Measurements from ENCODE around the gene GIMAP5.
"Not testable (repeated sequence)": the region's sequence is repeated elsewhere in the genome, so short reads cannot be mapped to it uniquely, and the experiment has no call there.

The GIMAP5 gene

DNA sequence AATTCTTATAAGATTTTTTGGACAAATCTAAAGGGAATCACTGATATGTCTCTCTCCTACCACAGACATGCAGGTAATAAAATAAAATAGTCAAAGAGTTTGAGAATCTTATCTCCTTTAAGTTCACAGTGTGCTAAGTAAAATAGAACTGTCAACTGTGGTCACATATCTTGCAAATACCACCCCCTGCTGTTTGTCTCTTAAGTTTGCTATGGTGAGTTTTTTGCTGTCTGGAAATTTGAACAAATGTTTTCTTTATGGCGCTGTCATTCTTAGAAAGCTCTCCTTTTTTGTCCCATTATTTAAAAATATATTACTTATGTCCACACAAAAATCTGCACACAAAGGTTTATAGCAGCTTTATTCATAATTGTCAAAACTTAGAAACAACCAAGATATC, 19.6 kb downstream of the GIMAP5 start:
- peak overlapping the region; percentile 79; the same call in 1 of the 2 replicates for H3K4me2 ChIP-seq
- no peaks in the 10 kb centered on the region for H3K27me3 ChIP-seq
- H3K9me3 ChIP-seq: peaks cover 7% of the 10 kb centered on the region; the same call in 1 of the 2 replicates
- peaks cover 28% of the 10 kb centered on the region for H3K4me1 ChIP-seq
- H3K4me3 ChIP-seq: no peak overlapping the region
- H3K27ac ChIP-seq: no peak overlapping the region
- no peaks in the 10 kb centered on the region for H4K20me1 ChIP-seq
- TF ChIP-seq Cebpa-rat (IDR thresholded peaks at IDR 0.05): no peak
- no peaks in the 10 kb centered on the region for H3K36me3 ChIP-seq
- H3K9ac ChIP-seq: no peak overlapping the region

DNA sequence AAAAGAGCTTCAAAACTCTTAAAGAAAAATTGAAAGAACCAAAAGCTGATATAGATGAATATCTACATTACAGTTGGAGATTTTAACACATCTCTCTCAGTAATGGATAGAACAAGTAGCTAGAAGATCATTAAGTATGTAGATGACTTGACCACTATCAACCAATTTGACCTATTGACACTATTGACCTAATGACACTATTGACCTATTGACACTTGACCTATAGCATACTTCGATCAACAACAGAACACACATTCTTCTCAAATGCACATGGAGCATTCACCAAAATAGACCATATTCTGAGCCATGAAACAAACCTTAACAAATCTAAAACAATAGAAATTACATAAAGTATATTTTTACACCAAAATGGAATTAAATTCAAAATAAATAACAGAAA, 22.3 kb downstream of the GIMAP5 start:
- H3K4me2 ChIP-seq: no peak overlapping the region
- H3K27me3 ChIP-seq: no peaks in the 10 kb centered on the region
- TF ChIP-seq Cebpa-rat (IDR thresholded peaks at IDR 0.05): no peak
- peaks cover 23% of the 10 kb centered on the region for H3K4me1 ChIP-seq
- H4K20me1 ChIP-seq: no peaks in the 10 kb centered on the region
- H3K27ac ChIP-seq: no peak overlapping the region
- H3K4me3 ChIP-seq: no peak overlapping the region
- peaks cover 7% of the 10 kb centered on the region; the same call in 1 of the 2 replicates for H3K9me3 ChIP-seq
- H3K9ac ChIP-seq: no peak overlapping the region
- no peaks in the 10 kb centered on the region for H3K36me3 ChIP-seq

DNA sequence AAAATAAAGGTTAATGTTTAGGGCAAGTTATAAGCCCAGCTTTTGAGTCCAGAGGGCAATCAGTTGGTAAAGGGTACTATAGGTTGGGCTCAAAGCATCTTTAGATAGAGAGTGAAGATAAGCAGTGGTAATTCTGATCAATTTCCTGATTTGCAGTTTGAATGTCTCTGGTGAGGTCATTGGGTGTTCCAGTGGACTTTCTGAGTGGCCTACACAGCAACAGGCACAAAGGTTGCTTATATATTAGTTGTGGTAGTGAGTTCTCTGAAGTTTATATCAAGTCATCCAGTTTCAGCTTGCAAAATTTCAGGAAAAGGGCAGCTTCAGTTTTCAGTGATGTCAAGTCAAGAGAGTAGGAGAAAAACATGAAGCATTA, 29.1 kb downstream of the GIMAP5 start:
- Histone ChIP-seq H3K9ac (no peak overlapping the region), H3K4me3 (no peak overlapping the region), H3K27ac (no peak overlapping the region), H3K4me2 (no peak overlapping the region), H4K20me1 (no peaks in the 10 kb centered on the region), H3K27me3 (no peaks in the 10 kb centered on the region), H3K9me3 (peaks cover 3% of the 10 kb centered on the region; the same call in 1 of the 2 replicates), H3K4me1 (no peaks in the 10 kb centered on the region), H3K36me3 (no peaks in the 10 kb centered on the region)
- no peak for TF ChIP-seq Cebpa-rat (IDR thresholded peaks at IDR 0.05)

DNA sequence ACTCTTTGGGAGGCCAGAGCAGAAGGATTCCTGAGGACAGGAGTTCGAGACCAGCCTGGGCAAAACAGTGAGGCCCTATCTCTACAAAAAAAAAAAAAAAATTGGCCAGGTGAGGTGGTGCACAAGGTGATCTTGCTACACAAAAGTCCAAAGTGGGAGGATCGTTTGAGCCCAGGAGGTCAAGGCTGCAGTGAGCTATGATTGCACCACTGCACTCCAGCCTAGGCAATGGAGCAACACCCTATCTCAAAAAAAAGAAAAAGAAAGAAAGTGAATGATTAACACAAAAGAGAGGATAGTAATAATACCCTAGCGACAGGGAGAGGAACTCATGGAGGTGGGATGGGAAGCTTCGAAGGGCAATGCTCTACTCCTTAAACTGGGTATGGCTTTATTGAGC, 32.5 kb downstream of the GIMAP5 start:
- Histone ChIP-seq H3K9me3 (peaks cover 5% of the 10 kb centered on the region; the same call in 1 of the 2 replicates), H3K9ac (no peak overlapping the region), H3K27me3 (no peaks in the 10 kb centered on the region), H3K36me3 (no peaks in the 10 kb centered on the region), H3K4me1 (no peaks in the 10 kb centered on the region), H3K27ac (no peak overlapping the region), H3K4me3 (no peak overlapping the region), H4K20me1 (no peaks in the 10 kb centered on the region), H3K4me2 (no peak overlapping the region)
- no peak for TF ChIP-seq Cebpa-rat (IDR thresholded peaks at IDR 0.05)

DNA sequence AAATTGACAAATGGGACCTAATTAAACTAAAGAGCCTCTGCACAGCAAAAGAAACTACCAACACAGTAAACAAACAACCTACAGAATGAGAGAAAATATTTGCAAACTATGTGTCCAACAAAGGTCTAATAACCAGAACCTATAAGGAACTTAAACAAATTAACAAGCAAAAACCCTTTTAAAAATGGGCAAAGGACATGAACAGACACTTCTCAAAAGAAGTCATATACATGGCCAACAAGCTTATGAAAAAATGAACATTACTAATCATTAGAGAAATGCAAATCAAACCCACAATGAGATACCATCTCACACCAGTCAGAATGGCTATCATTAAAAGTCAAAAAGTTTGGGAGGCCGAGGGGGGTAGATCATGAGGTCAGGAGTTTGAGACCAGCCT, 36.9 kb downstream of the GIMAP5 start:
- H3K27me3 ChIP-seq: not testable (repeated sequence)

DNA sequence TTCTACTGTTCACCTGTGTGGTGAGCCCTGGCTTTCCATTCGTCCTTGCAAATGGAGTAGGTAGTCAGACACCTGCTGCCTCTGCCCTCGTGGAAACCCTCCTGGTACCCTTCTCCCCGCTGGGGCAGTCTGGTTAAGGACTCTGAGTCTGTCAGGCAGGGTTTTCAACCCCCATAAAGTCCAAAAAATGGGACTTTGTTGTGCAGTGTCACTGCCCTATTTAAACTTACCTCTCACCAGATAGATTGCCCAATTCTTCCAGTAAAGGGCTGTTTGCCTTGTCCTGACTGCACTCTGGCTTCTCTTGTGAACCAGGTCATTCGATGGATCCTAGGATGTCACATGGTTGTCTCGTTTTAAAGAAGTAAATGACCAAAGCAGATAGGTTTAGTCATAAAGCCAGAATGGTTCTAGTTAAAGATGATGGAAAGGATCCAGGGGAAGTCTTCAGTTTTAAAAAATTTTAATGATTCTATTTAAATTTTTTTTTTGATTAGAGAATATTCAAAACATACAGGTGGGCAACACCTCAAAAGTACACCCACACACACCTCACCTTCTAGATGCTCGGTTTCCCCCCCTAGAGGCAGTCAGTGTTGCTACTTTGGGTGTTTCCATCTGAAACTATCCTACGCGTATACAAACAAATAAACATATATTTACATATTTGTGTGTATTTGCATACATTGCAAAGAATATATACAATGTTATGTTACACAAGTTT, 41.0 kb downstream of the GIMAP5 start:
- H3K4me2 ChIP-seq: no peak overlapping the region
- no peak overlapping the region for H3K27ac ChIP-seq
- no peaks in the 10 kb centered on the region for H3K36me3 ChIP-seq
- TF ChIP-seq Cebpa-rat (IDR thresholded peaks at IDR 0.05): no peak
- H3K27me3 ChIP-seq: no peaks in the 10 kb centered on the region
- H4K20me1 ChIP-seq: no peaks in the 10 kb centered on the region
- H3K4me3 ChIP-seq: no peak overlapping the region
- peaks cover 5% of the 10 kb centered on the region; the same call in 1 of the 2 replicates for H3K9me3 ChIP-seq
- H3K4me1 ChIP-seq: 0 out of 2 replicates have a peak, but pooled peaks cover 3% of the 10 kb centered on the region
- H3K9ac ChIP-seq: no peak overlapping the region

More for the DNA sequence above, 36.9 kb downstream of the GIMAP5 start:
- not testable (repeated sequence) for H3K36me3 ChIP-seq, H3K4me2 ChIP-seq, H4K20me1 ChIP-seq, H3K4me3 ChIP-seq, H3K9me3 ChIP-seq, H3K4me1 ChIP-seq, H3K27ac ChIP-seq, H3K9ac ChIP-seq

DNA sequence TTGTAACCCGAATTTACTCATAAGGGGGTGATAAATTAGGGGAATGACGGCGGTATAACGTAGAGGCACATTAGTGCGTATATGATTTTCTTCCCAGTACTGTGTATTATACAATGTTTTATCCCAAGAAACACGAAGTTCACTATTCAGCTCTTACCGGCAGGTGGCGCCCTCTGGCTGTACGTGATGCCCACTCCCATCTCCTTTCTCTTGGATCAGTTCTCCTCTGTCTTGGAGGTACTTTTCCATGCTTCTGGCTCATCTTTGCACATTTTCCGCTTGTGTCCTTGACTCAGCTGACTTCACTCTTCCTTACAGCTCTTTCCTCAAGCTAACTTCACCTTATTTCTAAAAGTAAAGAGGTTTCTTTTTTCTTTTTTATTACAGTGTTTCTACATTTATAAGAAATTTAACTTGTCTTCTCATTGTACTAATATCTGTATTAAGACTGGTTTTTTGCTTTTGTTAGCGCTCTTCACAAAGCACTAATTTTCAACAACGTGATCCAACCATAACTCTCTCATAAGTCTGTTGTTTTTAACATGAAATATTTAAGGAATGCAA, 41.6 kb downstream of the GIMAP5 start:
- H3K4me2 ChIP-seq: no peak overlapping the region
- no peaks in the 10 kb centered on the region for H4K20me1 ChIP-seq
- no peak for TF ChIP-seq Cebpa-rat (IDR thresholded peaks at IDR 0.05)
- H3K9me3 ChIP-seq: peaks cover 5% of the 10 kb centered on the region; the same call in 1 of the 2 replicates
- no peak overlapping the region for H3K9ac ChIP-seq
- H3K36me3 ChIP-seq: no peaks in the 10 kb centered on the region
- H3K27ac ChIP-seq: no peak overlapping the region
- H3K27me3 ChIP-seq: no peaks in the 10 kb centered on the region
- H3K4me3 ChIP-seq: no peak overlapping the region
- H3K4me1 ChIP-seq: 0 out of 2 replicates have a peak, but pooled peaks cover 3% of the 10 kb centered on the region

DNA sequence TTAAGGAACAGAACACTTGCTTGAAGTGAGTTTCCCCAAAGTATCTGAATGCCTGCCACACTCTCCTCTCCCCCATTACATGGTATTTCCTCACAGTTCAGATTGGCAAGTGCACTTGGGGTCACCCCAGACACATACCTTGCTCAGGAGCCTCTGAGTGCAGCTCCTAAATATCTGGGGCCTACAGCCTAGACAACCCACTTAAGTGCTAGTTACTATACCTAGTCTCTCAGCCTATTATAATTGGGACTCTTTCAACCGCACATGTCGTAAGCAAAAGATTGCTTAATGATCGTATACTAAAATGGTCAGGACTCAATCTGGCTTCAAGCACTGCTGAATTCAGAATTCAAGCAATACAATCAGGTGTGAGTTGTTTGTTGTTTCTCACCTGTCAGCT, 43.1 kb downstream of the GIMAP5 start:
- H3K4me1 ChIP-seq: peaks cover 9% of the 10 kb centered on the region; the same call in 1 of the 2 replicates
- H3K36me3 ChIP-seq: no peaks in the 10 kb centered on the region
- H3K9me3 ChIP-seq: no peaks in the 10 kb centered on the region
- H3K4me3 ChIP-seq: no peak overlapping the region
- no peak overlapping the region for H3K4me2 ChIP-seq
- TF ChIP-seq Cebpa-rat (IDR thresholded peaks at IDR 0.05): no peak
- H3K9ac ChIP-seq: no peak overlapping the region
- H3K27ac ChIP-seq: no peak overlapping the region
- H3K27me3 ChIP-seq: no peaks in the 10 kb centered on the region
- no peaks in the 10 kb centered on the region for H4K20me1 ChIP-seq

DNA sequence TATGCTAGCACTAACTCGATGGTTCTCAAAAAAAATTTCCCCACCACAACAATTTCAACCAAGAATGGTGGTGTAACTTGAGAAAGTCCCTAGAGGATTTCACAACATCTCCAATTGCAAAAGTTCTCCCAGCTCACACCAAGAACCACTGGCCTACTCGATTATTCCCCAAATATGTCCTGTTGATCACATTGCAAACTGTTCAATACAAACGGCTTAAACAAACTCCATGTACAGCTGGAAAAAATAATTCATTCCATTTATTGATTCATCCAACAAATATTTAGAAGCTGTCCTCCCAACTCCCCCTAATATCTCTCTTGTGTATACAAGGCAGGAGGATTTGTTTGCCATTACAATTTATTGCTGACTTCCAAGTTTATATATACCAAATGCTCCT, 43.9 kb downstream of the GIMAP5 start:
- TF ChIP-seq Cebpa-rat (IDR thresholded peaks at IDR 0.05): no peak; the same call in 1 of the 2 replicates
- Histone ChIP-seq H3K4me1 (peaks cover 13% of the 10 kb centered on the region; the same call in 1 of the 2 replicates), H3K4me2 (no peak overlapping the region), H3K27ac (no peak overlapping the region), H3K27me3 (no peaks in the 10 kb centered on the region), H4K20me1 (no peaks in the 10 kb centered on the region), H3K9me3 (no peaks in the 10 kb centered on the region), H3K36me3 (no peaks in the 10 kb centered on the region), H3K9ac (no peak overlapping the region), H3K4me3 (no peak overlapping the region)

DNA sequence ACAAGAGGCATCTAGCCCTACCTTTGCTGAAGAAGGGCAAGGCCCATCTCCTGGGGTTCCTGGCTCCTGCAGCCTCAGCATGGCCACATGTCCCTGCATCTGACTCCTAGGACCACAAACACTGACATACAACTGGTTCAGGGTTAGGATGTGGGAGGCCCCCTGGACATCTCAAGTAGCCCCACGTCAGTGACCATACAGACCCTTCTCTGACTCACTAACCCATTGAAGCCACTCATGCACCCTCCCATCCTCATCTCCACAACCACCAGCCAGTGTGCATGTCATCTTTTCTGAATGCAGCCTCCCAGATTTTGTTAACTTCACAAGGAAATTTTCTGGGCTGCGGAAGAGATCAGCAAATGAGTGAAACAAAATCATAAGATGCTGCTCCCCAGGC, 44.7 kb downstream of the GIMAP5 start:
- Histone ChIP-seq H3K9me3 (no peaks in the 10 kb centered on the region), H3K9ac (no peak overlapping the region), H3K4me1 (peaks cover 14% of the 10 kb centered on the region; the same call in 1 of the 2 replicates), H3K27ac (no peak overlapping the region), H3K36me3 (no peaks in the 10 kb centered on the region), H3K4me2 (no peak overlapping the region), H4K20me1 (no peaks in the 10 kb centered on the region), H3K4me3 (no peak overlapping the region), H3K27me3 (no peaks in the 10 kb centered on the region)
- TF ChIP-seq Cebpa-rat (IDR thresholded peaks at IDR 0.05): no peak

Data from BLaER1 (cell line).